Myocyte (in vitro differentiated cells): ENCODE measurements around the gene RNF187. TPM values are rescaled to one million over a fixed set of nuclear protein-coding genes. Genes with fewer than 3 reads are reported as not detected.

Experiments
- DNase-seq: peaks from one replicate; pipeline ENCODE4 v3.0.0-alpha.2; 2012; ENCODE audit warnings: low read depth
- polyA plus RNA-seq: library from polyadenylated mRNA; unstranded; fragments of >200 nt; gene quantifications from one replicate; pipeline ENCODE4 v1.2.1, GENCODE V29; 2012; ENCODE audit warnings: missing spikeins
- total RNA-seq: library from RNA; depleted of rRNA; stranded (reverse); fragments of >200 nt; gene quantifications from 2 replicates; pipeline ENCODE4 v1.2.3, GENCODE V29; 2014

The RNF187 gene
- total RNA-seq: 99.2 and 134 TPM in 2 replicates
- 336 TPM for polyA plus RNA-seq

- DNase-seq: peak; percentile 32
These were observed at the start of gene RNF187 for GRCh38 chr1:228487336-228488124. Gene RNF187 (plus strand): TSS chr1:228487382.

GRCh38 chr1:228437424-228437962, 49.7 kb upstream of the RNF187 start:
- DNase-seq: no peak

GRCh38 chr1:228438266-228438665, 48.9 kb upstream of the RNF187 start:
- DNase-seq: no peak

GRCh38 chr1:228440761-228441500, 46.3 kb upstream of the RNF187 start:
- peak; percentile 54 for DNase-seq

GRCh38 chr1:228443395-228443794, 43.8 kb upstream of the RNF187 start:
- DNase-seq: no peak

GRCh38 chr1:228445490-228445842, 41.7 kb upstream of the RNF187 start:
- no peak for DNase-seq

- DNase-seq: no peak
These were observed 41.1 kb upstream of the RNF187 start for GRCh38 chr1:228445843-228446650.

- DNase-seq: no peak
These were observed 40.3 kb upstream of the RNF187 start for GRCh38 chr1:228446852-228447251.

GRCh38 chr1:228448372-228448771, 38.8 kb upstream of the RNF187 start:
- no peak for DNase-seq

GRCh38 chr1:228450200-228450599, 37.0 kb upstream of the RNF187 start:
- DNase-seq: no peak

GRCh38 chr1:228452194-228453021, 34.8 kb upstream of the RNF187 start:
- peak; percentile 97 for DNase-seq

- no peak for DNase-seq
These were observed 34.1 kb upstream of the RNF187 start for GRCh38 chr1:228453022-228453560.

- no peak for DNase-seq
These were observed 33.6 kb upstream of the RNF187 start for GRCh38 chr1:228453614-228454013.

GRCh38 chr1:228454238-228454637, 32.9 kb upstream of the RNF187 start:
- DNase-seq: no peak

- DNase-seq: no peak
These were observed 31.5 kb upstream of the RNF187 start for GRCh38 chr1:228455715-228456114.

- DNase-seq: no peak
These were observed 30.7 kb upstream of the RNF187 start for GRCh38 chr1:228456252-228457016.

- no peak for DNase-seq
These were observed 30.2 kb upstream of the RNF187 start for GRCh38 chr1:228457017-228457395.

GRCh38 chr1:228457396-228458176, 29.6 kb upstream of the RNF187 start:
- DNase-seq: no peak
